H1 (cell line): ENCODE data around the gene OR13H1.

Experiments used
- ATF2 ChIP-seq: IDR thresholded peaks from 2 replicates; pipeline ENCODE4 v1.6.1; 2012; ENCODE audit warnings: low read length, inconsistent platforms
- ATF3 ChIP-seq: IDR thresholded peaks from 2 replicates; pipeline ENCODE4 v1.6.1; 2011; ENCODE audit warnings: low read depth, mild to moderate bottlenecking, low read length; ENCODE audit not compliant: insufficient read depth
- BRCA1 ChIP-seq: IDR thresholded peaks from 2 replicates; pipeline ENCODE4 v1.6.1; 2012; ENCODE audit warnings: low read depth, low read length, improper control_type of control experiment
- CTCF ChIP-seq, 3 experiments: IDR thresholded peaks; 1 replicate in 2 of 3; 2 replicates in 1 of 3; pipeline versions ENCODE4 v1.5.1 to v1.6.1; 2011; ENCODE audit warnings: low read length in 3 of 3, mild to moderate bottlenecking in 3 of 3, inconsistent platforms in 2 of 3, low read depth in 1 of 3, moderate library complexity in 1 of 3; ENCODE audit not compliant: insufficient read depth in 1 of 3; ENCODE audit errors: control extremely low read depth in 1 of 3
- EP300 ChIP-seq, 2 experiments: IDR thresholded peaks; 1 replicate in 1 of 2; 2 replicates in 1 of 2; pipeline ENCODE4 v1.6.1; 2011 to 2012; ENCODE audit warnings: low read depth in 2 of 2, low read length in 2 of 2, mild to moderate bottlenecking in 2 of 2, borderline replicate concordance in 1 of 2, inconsistent platforms in 1 of 2, moderate library complexity in 1 of 2
- GABPA ChIP-seq: IDR thresholded peaks from 2 replicates; pipeline ENCODE4 v1.6.1; 2011; ENCODE audit warnings: mild to moderate bottlenecking, low read length, moderate library complexity, borderline replicate concordance; ENCODE audit not compliant: insufficient read depth
- GTF2F1 ChIP-seq: IDR thresholded peaks from 2 replicates; pipeline ENCODE4 v1.6.1; 2012; ENCODE audit warnings: low read depth, low read length, improper control_type of control experiment, borderline replicate concordance
- JUND ChIP-seq: IDR thresholded peaks from 2 replicates; pipeline ENCODE4 v1.6.1; 2011; ENCODE audit warnings: mild to moderate bottlenecking, improper control_type of control experiment, low read length
- POLR2A ChIP-seq, 2 experiments: IDR thresholded peaks; 1 replicate in 1 of 2; 2 replicates in 1 of 2; pipeline ENCODE4 v1.6.1; 2011; ENCODE audit warnings: low read depth in 2 of 2, low read length in 2 of 2, mild to moderate bottlenecking in 2 of 2; ENCODE audit errors: control extremely low read depth in 1 of 2
- POLR2AphosphoS5 ChIP-seq: IDR thresholded peaks from 2 replicates; pipeline ENCODE4 v1.6.1; 2011; ENCODE audit warnings: low read depth, low read length
- RAD21 ChIP-seq, 2 experiments: IDR thresholded peaks in 1 of 2; conservative IDR thresholded peaks in 1 of 2; 2 replicates each; pipeline ENCODE4 v1.6.1; 2011; ENCODE audit warnings: low read depth in 2 of 2, low read length in 2 of 2, improper control_type of control experiment in 1 of 2, inconsistent platforms in 1 of 2, mild to moderate bottlenecking in 1 of 2, moderate library complexity in 1 of 2
- TAF1 ChIP-seq: IDR thresholded peaks from 2 replicates; pipeline ENCODE4 v1.6.1; 2011; ENCODE audit warnings: mild to moderate bottlenecking, low read depth, low read length
- ZNF274 ChIP-seq: IDR thresholded peaks from 2 replicates; pipeline ENCODE4 v1.7.0; 2012; ENCODE audit warnings: low read length, borderline replicate concordance; ENCODE audit errors: extremely low read depth

- TF ChIP-seq POLR2AphosphoS5, result no peak
- no peak for TF ChIP-seq ZNF274
- TF ChIP-seq CTCF (IDR thresholded peaks at IDR 0.05; ENCODE audit: control extremely low read depth in 1 of 3, insufficient read depth in 1 of 3, low read depth in 1 of 3, low read length in 3 of 3), result no peak
- TF ChIP-seq POLR2A (IDR thresholded peaks at IDR 0.05; ENCODE audit: control extremely low read depth in 1 of 2, low read depth in 2 of 2, low read length in 2 of 2), result no peak
- TF ChIP-seq GTF2F1, result no peak
- TF ChIP-seq ATF2, result no peak
- no peak for TF ChIP-seq JUND
- no peak for TF ChIP-seq BRCA1
- no peak for TF ChIP-seq TAF1
- TF ChIP-seq GABPA, result no peak
- TF ChIP-seq RAD21 (IDR thresholded peaks at IDR 0.05 in 1 of 2, conservative IDR thresholded peaks at IDR 0.05 in 1 of 2; ENCODE audit: low read depth in 2 of 2, low read length in 2 of 2), result no peak
- TF ChIP-seq ATF3, result no peak
- no peak for TF ChIP-seq EP300 (IDR thresholded peaks at IDR 0.05; ENCODE audit: borderline replicate concordance in 1 of 2, low read depth in 2 of 2, low read length in 2 of 2)
These were observed 20.8 kb downstream of the OR13H1 start for GRCh38 chrX:131564553-131565229.
